ENCODE measurements around the gene C11orf16.

DNA sequence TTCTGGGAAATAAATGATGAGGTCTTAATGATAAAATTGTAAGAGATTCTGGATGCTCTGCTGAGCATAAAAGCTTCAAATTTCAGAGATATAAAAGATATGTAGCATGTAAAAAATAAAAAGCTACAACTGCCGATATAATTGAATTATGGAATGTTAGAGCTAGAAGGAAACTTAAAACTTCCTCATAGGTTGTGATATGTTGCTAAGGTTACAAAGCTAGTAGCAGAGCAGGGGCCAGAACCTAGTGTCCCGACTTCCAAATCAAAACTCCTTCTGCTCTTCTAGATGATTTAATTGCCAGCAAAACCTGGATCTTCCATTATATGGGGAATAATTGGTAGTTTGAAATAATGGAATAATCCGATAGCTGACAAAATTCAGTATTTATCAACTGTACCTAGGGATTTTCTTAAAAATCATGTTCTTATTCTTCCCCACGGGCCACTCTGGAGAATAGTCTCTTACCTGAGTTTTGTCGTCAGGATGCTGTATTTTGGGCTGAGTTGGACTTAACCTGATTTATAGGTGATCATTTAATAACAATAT is 9.8 kb upstream of the C11orf16 start, which contains the start of gene ASCL3:
- TF ChIP-seq, protein P1, sequence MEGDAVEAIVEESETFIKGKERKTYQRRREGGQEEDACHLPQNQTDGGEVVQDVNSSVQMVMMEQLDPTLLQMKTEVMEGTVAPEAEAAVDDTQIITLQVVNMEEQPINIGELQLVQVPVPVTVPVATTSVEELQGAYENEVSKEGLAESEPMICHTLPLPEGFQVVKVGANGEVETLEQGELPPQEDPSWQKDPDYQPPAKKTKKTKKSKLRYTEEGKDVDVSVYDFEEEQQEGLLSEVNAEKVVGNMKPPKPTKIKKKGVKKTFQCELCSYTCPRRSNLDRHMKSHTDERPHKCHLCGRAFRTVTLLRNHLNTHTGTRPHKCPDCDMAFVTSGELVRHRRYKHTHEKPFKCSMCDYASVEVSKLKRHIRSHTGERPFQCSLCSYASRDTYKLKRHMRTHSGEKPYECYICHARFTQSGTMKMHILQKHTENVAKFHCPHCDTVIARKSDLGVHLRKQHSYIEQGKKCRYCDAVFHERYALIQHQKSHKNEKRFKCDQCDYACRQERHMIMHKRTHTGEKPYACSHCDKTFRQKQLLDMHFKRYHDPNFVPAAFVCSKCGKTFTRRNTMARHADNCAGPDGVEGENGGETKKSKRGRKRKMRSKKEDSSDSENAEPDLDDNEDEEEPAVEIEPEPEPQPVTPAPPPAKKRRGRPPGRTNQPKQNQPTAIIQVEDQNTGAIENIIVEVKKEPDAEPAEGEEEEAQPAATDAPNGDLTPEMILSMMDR (IDR thresholded peaks at IDR 0.05) = no peak
- TF ChIP-seq POLR2A (IDR thresholded peaks at IDR 0.05) (no peak), POLR2AphosphoS5 (IDR thresholded peaks at IDR 0.05) (no peak)
